Loucy (cell line): ENCODE results near the gene MAPK6.

Source experiments
- H2AFZ ChIP-seq: fragments of 200-600 bp; sonication (generic); 2 replicates; pipeline ENCODE4 v1.6.0; 2016; ENCODE audit warnings: antibody characterized with exemption, mild to moderate bottlenecking, low read length, moderate library complexity
- H3F3A ChIP-seq: fragments of 200-600 bp; 2 replicates; pipeline ENCODE4 v1.6.0; 2016; ENCODE audit warnings: antibody characterized with exemption, low read depth, mild to moderate bottlenecking
- H3K27me3 ChIP-seq: fragments of 200-600 bp; sonication (generic); 2 replicates; pipeline ENCODE4 v1.6.1; 2014; ENCODE audit warnings: low read length, mild to moderate bottlenecking; ENCODE audit not compliant: insufficient read depth, poor library complexity, severe bottlenecking
- H3K36me3 ChIP-seq: fragments of 200-600 bp; sonication (generic); 2 replicates; pipeline ENCODE4 v1.6.1; 2016; ENCODE audit warnings: low read length; ENCODE audit not compliant: insufficient read depth
- H3K4me1 ChIP-seq: fragments of 200-600 bp; sonication (generic); 2 replicates; pipeline ENCODE4 v1.5.1; 2014; ENCODE audit warnings: low read length, mild to moderate bottlenecking; ENCODE audit not compliant: insufficient read depth, poor library complexity, severe bottlenecking
- H3K4me2 ChIP-seq: fragments of 200-600 bp; sonication (generic); 2 replicates; pipeline ENCODE4 v1.6.0; 2014; ENCODE audit warnings: antibody characterized with exemption, low read length, low read depth, mild to moderate bottlenecking; ENCODE audit not compliant: poor library complexity, severe bottlenecking
- H3K4me3 ChIP-seq: fragments of 200-600 bp; sonication (generic); 2 replicates; pipeline ENCODE4 v1.5.1; 2014; ENCODE audit warnings: low read length, mild to moderate bottlenecking, mixed read lengths; ENCODE audit not compliant: poor library complexity, severe bottlenecking
- H3K79me2 ChIP-seq: fragments of 200-600 bp; sonication (generic); 2 replicates; pipeline ENCODE4 v1.6.1; 2014; ENCODE audit warnings: low read length; ENCODE audit not compliant: insufficient read depth
- H3K9ac ChIP-seq: fragments of 200-600 bp; sonication (generic); 2 replicates; pipeline ENCODE4 v1.6.0; 2014; ENCODE audit warnings: mild to moderate bottlenecking, low read depth, low read length, moderate library complexity; ENCODE audit not compliant: poor library complexity, severe bottlenecking
- H3K9me2 ChIP-seq: fragments of 200-600 bp; sonication (generic); replicated peaks from 2 replicates; pipeline ENCODE4 v1.6.1; 2016; ENCODE audit warnings: low read depth, low read length, mixed read lengths
- H3K9me3 ChIP-seq: fragments of 200-600 bp; sonication (generic); 2 replicates; pipeline ENCODE4 v1.6.1; 2014; ENCODE audit warnings: mild to moderate bottlenecking, antibody characterized with exemption, low read length, low read depth; ENCODE audit not compliant: insufficient read depth
- H4K20me1 ChIP-seq: fragments of 200-600 bp; sonication (generic); 2 replicates; pipeline ENCODE4 v1.6.0; 2014; ENCODE audit warnings: antibody characterized with exemption, low read length, mild to moderate bottlenecking; ENCODE audit not compliant: insufficient read depth, poor library complexity, severe bottlenecking
- CTCF ChIP-seq: fragments of 200-600 bp; sonication (generic); conservative IDR thresholded peaks from 2 replicates; pipeline ENCODE4 v1.5.1; 2014; ENCODE audit warnings: mild to moderate bottlenecking, antibody characterized with exemption, low read length
- EZH2phosphoT487 ChIP-seq: fragments of 200-600 bp; IDR thresholded peaks from 2 replicates; pipeline ENCODE4 v1.6.1; 2018; ENCODE audit warnings: antibody characterized with exemption, mild to moderate bottlenecking, moderate library complexity, borderline replicate concordance

The MAPK6 gene

GRCh38 chr15:52010633-52011595 lies 8.1 kb upstream of the MAPK6 start:
- Histone ChIP-seq H3K4me1 (peaks cover 25% of the 10 kb centered on the region), H3K9me2 (no peaks in the 10 kb centered on the region), H3K4me3 (no peak overlapping the region), H3K9ac (no peak overlapping the region), H2AFZ (no peak overlapping the region), H3K36me3 (no peaks in the 10 kb centered on the region), H3K9me3 (no peaks in the 10 kb centered on the region), H3F3A (no peaks in the 10 kb centered on the region), H3K79me2 (no peaks in the 10 kb centered on the region), H3K27me3 (no peaks in the 10 kb centered on the region), H3K4me2 (no peak overlapping the region), H4K20me1 (no peaks in the 10 kb centered on the region)
- no peak for TF ChIP-seq EZH2phosphoT487
- TF ChIP-seq CTCF = no peak

GRCh38 chr15:52011711-52012144 lies 7.3 kb upstream of the MAPK6 start:
- Histone ChIP-seq H3K9ac (no peak overlapping the region), H2AFZ (0 out of 2 replicates have a peak overlapping the region, but pooled peaks have one; percentile 22), H3K9me3 (no peaks in the 10 kb centered on the region), H3K9me2 (no peaks in the 10 kb centered on the region), H3K4me2 (no peak overlapping the region), H3K4me1 (peaks cover 22% of the 10 kb centered on the region), H4K20me1 (no peaks in the 10 kb centered on the region), H3K79me2 (no peaks in the 10 kb centered on the region), H3F3A (no peaks in the 10 kb centered on the region), H3K27me3 (no peaks in the 10 kb centered on the region), H3K4me3 (no peak overlapping the region), H3K36me3 (no peaks in the 10 kb centered on the region)
- no peak for TF ChIP-seq EZH2phosphoT487
- TF ChIP-seq CTCF = no peak

- no peak for TF ChIP-seq CTCF
- no peak for TF ChIP-seq EZH2phosphoT487
- Histone ChIP-seq H3K4me3 (no peak overlapping the region), H3K36me3 (no peaks in the 10 kb centered on the region), H3K4me2 (no peak overlapping the region), H3K4me1 (peaks cover 18% of the 10 kb centered on the region), H3K9me3 (no peaks in the 10 kb centered on the region), H4K20me1 (no peaks in the 10 kb centered on the region), H3K9ac (no peak overlapping the region), H3K27me3 (no peaks in the 10 kb centered on the region), H2AFZ (no peak overlapping the region), H3F3A (no peaks in the 10 kb centered on the region), H3K79me2 (no peaks in the 10 kb centered on the region), H3K9me2 (no peaks in the 10 kb centered on the region)
These were observed 6.8 kb upstream of the MAPK6 start for GRCh38 chr15:52012210-52012609.
